ENCODE measurements around the gene UBAC2. TPM values are rescaled to one million over a fixed set of nuclear protein-coding genes. Genes with fewer than 3 reads are reported as not detected.

UBAC2 gene, protein sequence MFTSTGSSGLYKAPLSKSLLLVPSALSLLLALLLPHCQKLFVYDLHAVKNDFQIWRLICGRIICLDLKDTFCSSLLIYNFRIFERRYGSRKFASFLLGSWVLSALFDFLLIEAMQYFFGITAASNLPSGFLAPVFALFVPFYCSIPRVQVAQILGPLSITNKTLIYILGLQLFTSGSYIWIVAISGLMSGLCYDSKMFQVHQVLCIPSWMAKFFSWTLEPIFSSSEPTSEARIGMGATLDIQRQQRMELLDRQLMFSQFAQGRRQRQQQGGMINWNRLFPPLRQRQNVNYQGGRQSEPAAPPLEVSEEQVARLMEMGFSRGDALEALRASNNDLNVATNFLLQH
- total RNA-seq, result 32.8 and 63.5 TPM in 2 replicates

DNA sequence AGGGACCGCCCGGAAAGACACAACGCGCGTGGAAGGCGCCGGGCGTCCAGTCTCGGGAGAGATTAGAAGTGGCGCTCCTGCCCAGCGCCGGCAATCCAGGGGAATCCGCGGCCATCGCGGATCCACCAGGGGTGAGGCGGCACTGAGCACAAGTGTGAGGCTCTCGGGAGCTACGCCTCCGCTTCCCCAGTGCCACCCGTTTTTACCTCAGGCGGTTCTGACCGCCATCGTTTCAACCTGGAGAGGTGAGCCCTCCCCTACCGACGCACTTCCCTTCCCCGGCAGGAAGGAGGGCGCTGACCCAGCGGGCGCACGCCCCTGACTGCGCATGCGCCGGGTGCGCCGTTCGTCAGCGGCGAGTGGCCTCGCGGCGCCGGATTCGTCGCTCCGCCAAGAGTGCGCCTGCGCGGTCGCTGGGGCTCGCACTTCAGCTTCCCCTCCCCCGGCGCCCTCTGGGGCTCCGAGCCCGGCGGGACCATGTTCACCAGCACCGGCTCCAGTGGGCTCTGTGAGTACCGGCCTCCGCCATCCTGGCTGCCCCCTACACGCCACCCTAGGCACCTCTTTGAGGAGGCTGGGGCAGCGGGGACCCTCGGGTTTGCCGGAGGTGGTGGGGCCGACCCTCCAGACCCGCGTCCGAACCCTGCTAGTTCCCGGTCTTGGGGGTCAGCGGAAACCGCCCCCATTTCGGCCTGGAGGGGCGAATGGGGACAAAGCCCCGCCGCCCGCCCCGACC, at the start of gene UBAC2:
TSS of gene UBAC2 (plus strand) at position 423 of the 736 bp plus-strand sequence. CDS start at position 478, 55 bp downstream.
- DNase-seq (ENCODE audit: low read depth), result peak; percentile 82

DNA sequence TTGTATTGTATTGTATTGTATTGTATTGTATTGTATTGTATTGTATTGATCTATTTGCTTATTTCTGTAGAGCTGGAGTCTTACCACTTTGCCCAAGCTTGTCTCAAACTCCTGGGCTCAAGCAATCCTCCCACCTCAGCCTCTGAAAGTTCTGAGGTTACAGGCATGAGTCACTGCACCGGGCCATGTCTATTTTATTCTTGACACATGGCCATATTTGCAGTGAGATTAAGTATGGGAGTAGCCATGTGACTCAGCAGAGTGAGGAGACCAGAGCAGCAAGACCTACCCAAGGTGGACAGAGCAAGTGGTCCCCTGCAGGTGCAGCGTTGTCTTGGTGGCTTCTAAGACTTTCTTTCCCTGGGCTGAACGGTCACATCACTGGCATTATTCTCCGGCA, 49.1 kb upstream of the UBAC2 start:
- DNase-seq (ENCODE audit: low read depth), result peak; percentile 59

DNA sequence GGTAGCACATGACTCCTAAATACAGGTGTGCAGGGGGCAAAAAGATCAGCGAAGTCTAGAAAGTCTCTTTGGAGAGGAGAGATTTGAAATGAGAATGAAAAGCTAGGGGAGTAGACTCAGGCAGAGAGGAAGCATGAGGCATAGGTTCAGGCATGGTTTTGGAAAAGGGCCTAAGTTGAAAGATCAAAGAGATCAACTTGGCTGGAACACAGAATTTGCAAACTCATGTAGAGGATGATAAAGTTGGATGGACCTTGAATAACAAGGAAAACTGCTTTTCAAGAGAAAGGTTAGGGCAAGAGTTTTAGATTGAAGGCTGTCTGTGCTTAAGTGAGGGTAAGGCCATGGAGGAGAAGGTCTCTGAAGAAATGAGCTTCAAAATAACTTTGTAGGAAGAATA, 47.4 kb upstream of the UBAC2 start:
- DNase-seq (ENCODE audit: low read depth), result no peak

DNA sequence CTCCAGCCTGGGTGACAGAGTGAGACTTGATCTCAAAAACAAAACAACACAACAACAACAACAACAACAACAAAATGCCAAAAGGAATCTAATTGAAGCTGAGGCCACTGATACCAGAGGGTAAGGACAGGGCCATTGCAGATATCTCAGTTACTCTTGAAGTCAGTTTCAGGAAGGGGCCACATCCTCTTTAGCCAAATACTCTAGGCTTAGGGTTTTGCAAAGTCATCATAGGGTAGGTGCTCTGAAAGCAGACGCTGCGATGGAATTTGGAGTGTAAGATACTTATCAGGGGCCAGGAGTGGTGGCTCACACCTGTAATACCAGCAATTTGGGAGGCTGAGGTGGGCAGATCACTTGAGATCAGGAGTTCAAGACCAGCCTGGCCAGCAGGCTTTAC, 46.6 kb upstream of the UBAC2 start:
- DNase-seq (ENCODE audit: low read depth), result no peak

DNA sequence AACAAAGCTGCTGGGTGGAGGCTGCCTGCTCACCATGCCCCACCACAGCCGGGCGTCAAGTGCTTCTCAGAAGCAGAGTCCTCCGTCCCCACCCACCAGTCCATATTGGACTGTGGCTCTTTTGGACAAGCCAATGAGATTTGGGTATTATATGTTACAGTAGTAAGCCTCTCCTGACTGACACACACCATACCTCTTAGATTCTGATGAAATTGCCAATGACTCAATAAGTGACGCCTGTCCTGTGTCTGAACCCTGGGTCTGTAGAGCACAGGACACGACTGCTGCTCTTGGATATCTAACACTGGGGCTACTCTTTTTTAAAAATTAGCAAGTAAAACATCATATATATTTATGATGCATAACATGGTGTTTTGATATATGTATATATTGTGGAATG, 44.8 kb upstream of the UBAC2 start:
- no peak for DNase-seq (ENCODE audit: low read depth)

DNA sequence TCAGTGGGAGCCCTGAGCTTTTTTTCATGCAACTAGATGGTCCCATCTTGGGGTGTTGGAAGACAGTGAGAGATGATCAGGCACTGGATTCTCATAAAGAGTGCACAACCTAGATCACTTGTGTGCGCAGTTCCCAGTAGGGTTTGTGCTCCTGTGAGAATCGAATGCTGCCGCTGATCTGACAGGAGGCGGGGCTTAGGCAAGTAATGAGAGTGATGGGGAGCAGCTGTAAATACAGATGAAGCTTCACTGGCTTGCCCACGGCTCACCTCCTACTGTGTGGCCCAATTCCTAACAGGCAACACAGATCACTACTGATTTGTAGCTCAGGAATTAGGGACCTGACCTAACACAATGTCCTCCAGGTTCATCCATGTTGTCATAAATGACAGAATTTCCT, 43.6 kb upstream of the UBAC2 start:
- DNase-seq (ENCODE audit: low read depth), result no peak

DNA sequence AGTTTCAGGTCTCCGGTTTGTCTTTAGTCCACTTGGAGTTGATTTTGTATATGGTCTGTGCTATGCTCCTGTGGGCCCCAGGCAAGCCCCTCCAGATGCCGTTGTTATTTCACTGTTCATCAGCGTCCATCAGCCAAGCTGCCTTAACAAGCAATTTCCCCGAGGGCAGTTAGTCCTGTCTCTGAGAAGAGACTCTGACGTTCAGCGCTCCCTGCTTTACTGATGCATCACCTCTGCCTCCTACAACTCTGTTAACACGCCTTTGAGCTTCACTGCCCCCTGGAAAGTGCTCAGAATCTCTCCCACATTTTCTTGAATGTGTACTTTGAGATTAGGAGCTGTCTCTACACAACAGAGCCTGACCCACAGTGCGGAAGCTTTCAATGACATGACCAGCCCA, 41.8 kb upstream of the UBAC2 start:
- DNase-seq (ENCODE audit: low read depth), result no peak

DNA sequence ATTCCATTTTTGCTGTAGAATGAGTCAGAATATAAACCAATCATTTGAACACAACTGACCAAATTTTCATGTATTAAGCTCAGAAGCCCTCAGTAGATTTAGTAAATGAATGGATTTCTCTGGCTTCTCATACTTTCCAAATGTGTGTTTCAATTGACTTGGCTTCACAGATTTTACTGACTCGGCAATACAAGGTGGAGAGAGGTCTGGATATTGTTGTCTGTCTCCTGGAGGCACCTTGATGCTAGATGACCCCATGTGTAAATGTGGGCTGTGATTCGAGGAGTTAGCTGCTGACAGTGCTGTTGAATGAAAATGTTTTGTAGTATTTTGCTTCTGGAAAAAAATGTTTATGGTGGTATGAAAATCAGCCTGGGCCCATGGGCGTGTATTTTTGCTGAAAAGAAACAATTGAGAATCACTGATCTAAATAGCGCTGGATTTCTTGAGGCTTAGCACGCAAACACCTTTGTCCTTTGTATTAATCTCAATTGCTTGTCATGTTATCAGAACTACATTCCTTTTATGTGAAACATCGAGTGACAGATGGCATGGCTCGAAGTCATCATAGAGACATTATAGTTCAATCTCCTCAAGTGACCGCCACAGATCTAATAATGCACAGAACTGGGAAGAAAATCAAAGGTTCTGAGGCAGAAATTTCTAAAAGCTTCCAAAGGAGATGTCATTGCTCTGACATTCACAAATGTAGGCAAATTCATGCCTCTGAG, 41.2 kb upstream of the UBAC2 start:
- no peak for DNase-seq (ENCODE audit: low read depth)

DNA sequence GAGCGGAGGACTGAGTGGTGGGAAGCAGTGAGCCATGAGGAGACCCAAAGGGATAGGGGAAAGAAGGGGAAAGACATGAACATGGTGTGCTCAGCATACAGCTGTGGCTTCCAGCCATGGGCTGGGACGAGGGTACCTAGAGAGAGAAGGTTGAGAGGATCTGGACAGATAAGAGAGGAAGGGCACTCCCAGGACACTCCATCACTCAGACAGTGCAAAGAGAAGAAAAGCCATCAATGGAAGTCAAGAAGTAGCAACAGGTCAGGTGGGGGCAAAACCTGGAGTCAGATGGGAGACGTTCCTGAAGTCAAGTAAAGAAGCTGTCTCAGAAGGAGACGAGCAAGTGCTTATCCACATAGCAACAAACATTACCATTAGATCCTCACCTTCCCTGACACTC, 40.2 kb upstream of the UBAC2 start:
- DNase-seq (ENCODE audit: low read depth), result no peak

DNA sequence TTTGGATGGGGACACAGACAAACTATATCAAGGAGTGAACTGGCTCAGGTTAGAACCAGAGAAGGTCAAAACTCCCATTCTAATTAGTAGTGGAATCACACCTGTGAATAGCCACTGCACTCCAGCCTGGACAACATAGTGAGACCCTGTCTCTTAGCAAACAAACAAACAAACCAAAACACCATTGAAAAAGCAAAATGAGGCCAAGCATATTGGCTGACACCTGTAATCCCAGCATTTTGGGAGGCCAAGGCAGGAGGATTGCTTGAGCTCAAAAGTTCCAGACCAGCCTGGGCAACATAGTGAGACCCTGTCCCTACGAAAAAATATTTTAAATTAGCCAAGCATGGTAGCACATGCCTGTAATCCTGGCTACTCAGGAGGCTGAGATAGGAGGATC, 39.1 kb upstream of the UBAC2 start:
- no peak for DNase-seq (ENCODE audit: low read depth)

DNA sequence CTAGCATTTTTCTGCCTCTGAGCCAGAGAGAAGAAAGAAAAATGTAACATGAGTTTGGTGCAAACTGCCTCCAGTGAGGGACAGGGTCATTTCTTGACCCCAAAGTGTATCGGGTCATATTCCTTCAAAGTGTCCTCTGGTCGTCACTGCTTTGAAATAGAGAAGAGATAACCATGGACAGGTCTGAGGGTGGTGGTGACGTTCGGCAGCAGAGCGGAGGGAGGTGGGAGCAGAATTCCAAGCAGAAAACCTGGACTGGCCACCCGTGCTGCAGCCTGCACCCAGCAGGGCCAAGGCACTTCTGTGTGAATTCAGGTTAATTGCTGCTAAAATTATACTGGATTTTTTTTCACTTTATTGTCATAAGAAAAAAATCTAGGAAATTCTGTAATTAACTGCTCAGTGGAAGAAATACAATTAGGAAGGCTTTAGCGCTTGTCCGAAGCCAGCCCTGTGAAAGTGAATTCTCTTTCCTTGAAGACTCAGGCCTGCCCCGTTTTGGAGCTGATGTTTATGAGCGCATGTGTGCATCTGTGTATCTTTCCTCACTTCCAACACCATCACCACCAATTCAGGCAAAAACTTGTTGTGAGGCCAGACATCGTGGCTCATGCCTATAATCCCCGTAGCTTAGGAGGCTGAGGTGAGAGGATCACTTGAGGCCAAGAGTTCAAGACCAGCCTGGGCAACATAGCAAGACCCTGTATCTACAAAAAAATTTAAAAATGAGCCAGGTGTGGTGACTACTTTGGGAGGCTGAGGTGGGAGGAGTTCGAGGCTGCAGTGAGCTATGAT, 37.9 kb upstream of the UBAC2 start:
- DNase-seq (ENCODE audit: low read depth), result no peak

DNA sequence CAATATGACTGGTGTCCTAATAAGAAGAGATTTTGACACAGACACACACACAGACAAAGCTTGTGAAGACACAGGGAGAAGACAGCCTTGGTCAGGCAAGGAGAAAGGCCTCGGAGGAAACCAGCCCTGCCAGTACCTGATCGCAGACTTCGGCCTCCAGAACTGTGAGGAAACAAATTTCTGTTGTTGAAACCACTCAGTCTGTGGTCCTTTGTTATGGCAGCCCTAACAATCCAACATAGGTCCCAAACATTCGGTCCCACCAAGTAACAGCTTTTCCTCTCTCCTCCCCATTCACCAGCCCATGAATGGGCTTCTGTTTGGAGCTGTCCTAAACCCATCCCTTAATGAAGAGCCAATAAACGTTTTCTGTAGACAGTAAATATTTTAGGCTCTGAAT, 36.4 kb upstream of the UBAC2 start:
- no peak for DNase-seq (ENCODE audit: low read depth)

DNA sequence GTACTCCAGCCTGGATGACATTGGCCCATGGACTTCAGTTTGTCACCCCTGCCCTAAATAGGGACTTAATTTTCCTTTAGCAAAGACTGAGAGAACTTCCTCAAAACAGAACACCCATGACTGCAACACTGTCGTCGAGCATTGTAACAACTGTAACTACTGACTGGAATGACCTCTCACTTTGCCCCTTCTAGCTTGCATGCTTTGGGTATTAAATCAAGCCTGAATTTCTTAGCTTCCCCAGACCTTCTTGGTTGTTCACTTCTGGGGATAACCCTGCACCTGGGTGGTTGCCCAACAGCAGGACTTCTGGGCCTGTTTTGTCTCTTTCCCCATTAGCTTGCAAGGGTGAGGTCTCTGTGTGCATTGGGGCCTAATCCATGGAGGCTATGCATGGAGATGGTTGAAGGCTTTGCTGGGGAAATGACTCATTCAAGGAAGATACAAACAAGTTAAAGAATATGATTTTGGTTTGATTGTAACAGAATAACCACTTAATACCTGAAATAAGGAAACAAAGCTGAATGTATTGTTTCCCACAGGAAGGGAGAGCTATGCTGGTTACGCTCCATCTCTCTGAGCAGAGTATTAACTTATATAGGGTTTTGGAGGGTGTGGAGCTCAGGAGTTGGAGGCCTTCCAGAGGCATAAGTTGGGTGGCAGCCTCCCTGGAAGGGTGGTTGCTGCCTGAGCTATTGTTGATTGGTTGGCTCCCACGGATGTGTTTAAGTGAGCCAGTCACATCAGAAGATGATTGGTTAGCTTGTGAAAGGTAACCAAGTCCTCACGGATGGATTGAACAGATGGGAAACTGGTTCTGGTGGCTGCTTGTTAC, 34.7 kb upstream of the UBAC2 start:
- no peak for DNase-seq (ENCODE audit: low read depth)

DNA sequence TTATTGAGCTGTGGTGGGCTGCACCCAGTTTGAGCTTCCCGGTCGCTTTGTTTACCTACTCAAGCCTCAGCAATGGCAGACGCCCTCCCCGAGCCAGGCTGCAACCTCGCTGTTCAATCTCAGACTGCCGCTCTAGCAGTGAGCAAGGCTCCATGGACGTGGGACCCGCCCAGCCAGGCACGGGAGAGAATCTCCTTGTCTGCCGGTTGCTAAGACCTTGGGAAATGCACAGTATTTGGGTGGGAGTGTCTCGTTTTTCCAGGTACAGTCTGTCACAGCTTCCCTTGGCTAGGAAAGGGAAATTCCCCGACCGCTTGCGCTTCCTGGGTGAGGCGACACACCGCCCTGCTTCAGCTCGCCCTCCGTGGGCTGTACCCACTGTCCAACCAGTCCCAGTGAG, 27.7 kb upstream of the UBAC2 start:
- no peak for DNase-seq (ENCODE audit: low read depth)

DNA sequence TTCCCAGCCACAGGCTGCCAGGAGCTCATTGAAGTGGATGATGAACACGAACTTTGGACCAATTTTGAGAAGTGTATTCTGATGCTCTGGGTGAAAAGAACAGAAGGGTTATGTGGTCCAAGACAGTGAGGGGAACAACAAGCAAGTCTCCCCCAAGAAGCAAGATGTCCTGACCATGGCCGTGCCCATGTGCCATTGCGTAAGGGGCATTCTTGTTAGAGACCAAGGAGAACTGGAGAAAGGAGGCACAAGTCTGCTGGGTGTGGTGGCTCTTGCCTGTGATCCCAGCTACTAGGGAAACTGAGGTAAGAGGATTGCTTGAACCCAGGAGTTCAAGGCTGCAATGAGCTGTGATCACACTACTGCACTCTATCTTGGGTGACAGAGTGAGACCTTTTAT, 27.0 kb upstream of the UBAC2 start:
- no peak for DNase-seq (ENCODE audit: low read depth)

DNA sequence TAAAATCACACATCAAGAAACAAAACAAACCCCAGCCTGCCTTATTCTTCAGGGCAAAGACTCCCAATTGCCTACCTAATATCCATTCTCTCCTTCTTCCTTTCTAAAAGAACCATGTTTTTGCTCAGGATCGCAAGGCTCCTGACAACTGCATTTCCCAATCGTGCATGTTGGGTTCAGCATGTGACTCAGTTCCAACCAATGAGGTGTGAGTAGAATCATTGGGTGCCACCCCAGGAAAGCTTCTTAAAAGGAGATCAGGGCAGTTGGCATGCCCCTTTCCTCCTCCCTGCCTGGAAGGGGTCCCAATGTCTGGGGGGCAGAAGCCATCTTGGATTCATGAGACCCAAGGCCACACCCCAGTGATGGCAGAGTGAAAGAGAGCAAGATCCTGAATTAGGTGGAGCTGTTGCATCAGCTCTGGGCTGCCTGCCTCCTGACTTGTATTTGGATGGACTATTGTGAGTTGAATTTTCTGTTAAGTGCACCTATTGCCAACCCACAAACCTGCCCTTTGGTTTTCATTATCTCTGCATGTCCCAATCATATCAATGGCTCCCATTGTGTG, 26.0 kb upstream of the UBAC2 start:
- no peak for DNase-seq (ENCODE audit: low read depth)

DNA sequence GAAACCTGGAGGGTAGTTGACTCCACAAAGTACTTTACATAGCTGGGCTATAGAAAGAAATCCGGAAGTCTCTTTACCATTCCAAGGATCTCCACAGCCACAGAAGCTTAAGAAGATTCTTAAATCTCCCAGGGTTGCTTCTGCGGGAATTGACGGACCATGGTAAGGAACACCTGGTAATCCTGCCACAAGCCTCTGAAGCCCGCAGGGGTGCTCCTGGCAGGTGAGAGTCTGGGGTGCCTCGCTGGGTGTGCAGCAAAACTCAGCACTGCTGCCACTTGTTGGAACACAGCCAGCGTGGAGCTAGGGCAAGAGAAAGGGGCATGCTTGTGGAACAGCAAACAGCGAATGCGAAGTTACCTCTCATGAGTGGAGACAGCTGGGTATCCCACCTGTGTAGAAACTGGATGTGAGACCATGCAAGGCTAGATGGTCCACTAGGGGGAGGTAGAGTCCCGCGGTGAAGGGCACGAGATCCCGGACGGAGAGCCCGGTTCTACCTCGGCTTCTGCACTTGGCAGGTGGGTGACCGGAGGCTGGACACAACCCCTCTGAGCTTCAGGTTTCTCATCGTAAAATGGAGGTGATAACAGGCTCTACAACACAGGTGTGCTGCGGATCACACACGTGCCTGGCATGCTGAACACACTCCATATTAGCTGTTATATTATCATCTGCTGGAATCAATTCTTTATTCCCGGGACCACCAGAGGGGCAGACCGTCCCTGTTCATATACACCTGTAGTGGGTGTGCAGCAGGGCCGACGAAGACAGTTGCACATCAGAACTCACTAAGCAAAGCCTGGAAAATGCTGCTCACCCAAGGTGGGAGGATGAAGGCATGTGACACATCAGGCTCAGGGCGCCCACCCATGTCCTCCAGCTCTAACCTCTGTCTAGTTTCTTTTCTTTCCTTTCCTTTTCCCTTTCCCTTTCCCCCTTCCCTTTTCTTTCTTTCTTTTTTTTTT, 24.1 kb upstream of the UBAC2 start:
- DNase-seq (ENCODE audit: low read depth), result peak; percentile 40

DNA sequence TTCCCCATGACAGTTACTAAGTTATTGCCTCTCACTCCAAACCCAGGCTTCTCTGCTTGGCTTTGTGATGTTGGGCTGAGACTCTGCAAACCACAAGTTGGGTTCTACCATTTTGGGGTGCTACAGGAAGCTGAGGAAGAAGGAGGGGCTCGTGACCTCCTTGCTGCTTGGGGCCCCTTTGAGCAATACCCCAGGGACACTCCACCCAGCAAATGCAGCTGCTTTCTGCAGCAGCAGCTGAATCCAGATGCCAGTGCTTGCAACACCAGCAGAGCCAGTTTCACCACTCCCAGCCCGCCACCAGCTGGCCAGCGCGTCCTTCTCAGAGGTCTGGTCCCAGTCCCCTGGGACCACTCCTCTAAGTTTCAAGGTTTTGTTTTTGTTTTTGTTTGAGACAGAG, 22.0 kb upstream of the UBAC2 start:
- no peak for DNase-seq (ENCODE audit: low read depth)

DNA sequence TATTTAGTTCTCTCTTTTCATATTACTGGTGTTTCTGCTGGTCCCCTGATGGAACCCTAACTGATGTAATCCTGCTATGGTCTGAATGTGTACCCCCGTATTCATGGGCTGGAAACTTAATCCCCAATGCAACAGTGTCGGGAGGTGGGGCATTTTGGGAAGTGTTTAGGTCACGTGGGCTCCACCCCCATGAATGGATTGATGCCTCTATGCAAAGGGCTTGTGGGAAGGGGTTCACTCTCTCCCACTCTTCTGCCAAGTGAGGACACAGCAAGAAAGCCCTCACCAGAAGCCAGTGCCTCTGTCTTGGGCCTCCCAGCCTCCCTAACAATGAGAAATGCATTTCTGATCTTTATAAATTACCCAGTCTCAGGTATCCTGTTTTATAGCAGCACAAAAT, 21.2 kb upstream of the UBAC2 start:
- DNase-seq (ENCODE audit: low read depth), result no peak

DNA sequence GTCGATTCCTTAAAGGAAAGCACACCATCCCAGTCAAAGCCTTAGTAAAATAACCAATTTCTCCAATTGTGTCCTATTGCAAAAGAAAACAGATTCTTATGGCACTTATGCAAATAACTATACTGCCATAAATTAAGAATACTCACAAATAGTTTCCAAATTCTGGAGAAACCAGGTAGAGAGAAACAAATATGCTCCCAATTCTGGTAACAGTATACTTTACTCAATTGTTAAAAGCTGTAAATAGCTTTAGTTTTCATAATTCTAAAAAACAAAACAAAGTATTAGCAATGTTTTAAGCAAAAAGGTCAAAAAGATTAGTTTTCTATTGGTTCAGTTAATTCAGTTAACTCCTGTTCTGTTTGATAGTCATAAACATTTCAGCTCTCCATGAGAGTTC, 18.2 kb upstream of the UBAC2 start:
- DNase-seq (ENCODE audit: low read depth), result no peak

Measured in renal cortical epithelial cell (primary cell).